Right hindlimb (tissue), 1 donor: ENCODE results near the gene OSBPL9.
"Not testable (repeated sequence)": the region's sequence is repeated elsewhere in the genome, so short reads cannot be mapped to it uniquely, and the experiment has no call there.

ENCODE experiments used
- DNase-seq: peaks from one replicate; pipeline ENCODE4 v3.0.0-alpha.2; 2018

OSBPL9 gene

DNA sequence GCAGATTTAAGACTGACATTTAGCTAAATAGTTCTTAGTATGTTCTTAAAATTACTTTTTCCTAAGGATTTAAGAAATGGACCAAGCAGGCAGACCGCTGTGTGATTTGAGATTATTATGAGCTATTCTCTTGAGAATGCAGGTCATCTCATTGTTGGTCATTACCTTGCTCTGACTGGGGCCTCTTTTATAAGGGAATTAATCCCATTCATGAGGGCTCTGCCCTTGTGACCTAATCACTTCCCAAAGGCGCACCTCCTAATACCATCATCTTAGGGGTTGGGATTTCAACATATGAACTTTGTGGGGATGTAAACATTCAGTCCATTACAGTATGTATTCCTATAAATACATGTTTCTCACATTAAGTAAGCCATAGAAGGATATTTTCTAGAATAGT lies 24.2 kb downstream of the OSBPL9 start:
- no peak for DNase-seq

DNA sequence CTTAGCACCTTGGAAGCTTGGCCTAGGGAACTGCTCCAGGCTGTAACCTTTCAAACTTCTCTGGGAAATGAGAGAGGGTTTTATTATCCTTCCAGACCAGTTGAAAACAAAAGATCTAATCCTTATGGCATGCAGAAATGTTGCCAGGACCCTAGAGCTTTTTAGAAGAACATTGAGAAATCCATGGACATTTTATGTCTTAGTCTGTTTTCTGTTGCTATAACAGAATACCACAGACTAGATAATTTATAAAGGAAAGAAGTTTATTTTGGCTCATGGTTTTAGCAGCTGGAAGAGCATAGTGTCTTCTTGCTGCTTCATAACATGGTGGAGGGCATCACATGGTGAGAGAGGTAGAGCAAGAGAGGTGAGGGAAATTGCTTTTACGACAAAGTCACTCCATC lies 25.8 kb downstream of the OSBPL9 start:
- DNase-seq = no peak

DNA sequence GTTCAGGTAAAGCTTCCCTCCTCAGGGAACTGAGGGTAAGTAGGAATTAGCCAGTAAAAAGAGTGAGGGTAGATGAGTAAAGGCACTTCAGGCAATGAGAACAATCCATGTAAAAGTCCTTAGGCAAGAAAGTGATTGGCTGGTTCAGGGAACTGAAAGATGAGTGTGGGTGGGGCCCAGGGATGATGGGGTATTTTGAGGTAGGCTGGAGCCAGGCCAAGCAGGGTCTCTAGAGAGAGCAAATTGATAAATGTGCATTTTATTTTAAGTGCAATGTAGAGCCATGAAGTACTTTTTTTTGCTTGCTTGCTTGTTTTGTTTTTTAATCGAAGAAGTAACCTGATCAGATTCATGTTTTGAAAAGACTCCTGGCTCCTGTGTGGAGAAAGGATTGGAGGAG lies 26.5 kb downstream of the OSBPL9 start:
- no peak for DNase-seq

DNA sequence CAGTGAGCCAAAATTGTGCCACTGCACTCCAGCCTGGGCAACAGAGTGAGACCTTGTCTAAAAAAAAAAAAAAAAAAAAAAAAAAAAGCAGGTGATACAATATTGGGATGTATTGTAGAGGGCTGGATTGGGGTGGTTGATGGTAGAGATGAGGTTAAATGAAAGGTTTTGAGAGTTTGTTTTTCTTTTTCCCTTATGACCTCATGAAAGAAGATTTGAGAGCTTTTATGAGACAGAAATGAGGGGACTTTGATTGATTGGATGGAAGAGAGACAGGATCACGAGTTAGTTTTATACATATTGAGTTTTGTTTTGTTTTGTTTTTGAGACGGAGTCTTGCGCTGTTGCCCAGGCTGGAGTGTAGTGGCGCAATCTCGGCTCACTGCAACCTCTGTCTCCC lies 27.1 kb downstream of the OSBPL9 start:
- no peak for DNase-seq

DNA sequence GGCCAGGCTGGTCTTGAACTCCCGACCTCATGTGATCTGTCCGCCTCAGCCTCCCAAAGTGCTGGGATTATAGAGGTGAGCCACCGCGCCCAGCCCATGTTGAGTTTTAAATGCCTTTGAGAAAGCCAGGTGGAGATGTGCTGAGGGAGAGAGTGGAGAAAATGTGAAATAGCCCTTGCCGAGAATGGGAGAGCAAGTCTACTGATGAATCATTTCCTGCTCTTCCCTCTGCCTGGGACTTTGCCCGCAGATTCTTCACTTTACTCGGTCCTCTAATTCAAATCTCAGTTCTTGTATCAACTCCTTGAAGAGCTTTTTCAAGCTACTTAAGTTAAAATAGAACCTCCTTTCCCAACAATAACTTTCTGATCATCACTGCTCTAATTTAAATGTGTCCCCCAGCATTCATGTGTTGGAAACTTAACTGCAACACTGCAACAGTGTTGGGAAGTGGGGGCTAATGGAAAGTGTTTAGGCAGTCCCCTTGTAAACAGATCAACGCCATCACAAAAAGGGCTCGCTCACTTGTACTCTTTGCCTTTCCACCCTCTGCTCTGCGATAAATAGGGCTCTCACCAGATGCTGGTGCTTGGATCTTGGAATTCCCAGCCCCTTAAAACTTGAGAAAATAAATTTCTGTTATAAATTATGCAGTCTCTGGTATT lies 27.8 kb downstream of the OSBPL9 start:
- no peak for DNase-seq

DNA sequence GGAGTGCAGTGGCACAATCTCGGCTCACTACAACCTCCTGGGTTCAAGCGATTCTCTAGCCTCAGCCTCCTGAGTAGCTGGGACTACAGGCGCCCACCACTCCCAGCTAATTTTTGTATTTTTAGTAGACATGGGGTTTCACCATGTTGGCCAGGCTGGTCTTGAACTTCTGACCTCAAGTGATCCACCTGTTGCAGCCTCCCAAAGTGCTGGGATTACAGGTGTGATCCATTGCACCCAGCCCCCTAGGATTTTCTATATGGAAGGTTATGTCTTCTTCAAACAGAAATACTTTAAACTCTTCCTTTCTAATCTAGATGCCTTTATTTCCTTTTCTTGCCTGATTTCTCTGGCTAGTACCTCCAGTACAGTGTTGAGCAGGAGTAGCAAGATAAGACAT lies 29.7 kb downstream of the OSBPL9 start:
- not testable (repeated sequence) for DNase-seq

DNA sequence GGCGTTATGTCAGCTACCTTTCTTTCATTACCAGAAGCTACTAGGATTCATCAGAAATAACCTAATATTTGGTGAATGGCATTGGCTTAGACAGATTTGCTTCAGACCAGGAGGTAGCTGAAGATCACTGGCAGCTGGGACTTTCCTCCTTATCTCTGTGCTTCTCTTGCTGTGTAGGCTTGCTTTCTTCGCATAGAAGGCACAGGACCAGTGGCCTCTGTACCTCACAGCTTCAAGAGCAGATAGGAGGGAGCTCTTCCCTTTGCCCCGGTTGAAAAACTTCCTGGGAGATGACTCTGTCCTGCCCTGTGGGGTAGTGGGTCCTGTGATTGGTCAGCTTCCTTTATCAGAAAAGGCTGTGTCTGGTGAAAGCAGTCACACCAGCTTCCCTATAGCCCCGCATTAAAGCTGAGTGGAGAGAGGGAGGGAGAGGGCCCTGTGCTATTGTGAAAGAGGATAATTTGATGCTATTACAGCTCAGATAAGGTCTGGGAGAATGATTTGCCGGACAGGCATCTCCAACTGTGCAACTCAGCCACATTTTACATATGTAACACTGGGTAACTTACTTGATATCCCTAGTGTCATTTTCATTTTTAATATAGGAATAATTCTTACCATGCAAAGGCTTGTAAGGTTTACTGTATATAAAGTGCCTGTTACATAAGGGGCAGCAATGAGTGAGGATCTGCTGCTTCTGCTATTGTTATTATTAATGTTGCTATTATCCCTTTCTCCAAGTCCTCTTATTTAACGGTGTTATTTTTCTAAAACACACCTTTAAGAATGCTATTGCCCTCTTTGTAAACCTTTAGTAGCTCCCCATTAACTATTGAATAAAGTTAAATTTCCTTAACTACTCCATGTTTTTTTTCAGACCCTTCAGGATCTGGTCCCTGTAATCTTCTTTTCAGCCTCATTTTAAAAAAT lies 31.6 kb downstream of the OSBPL9 start:
- no peak for DNase-seq

DNA sequence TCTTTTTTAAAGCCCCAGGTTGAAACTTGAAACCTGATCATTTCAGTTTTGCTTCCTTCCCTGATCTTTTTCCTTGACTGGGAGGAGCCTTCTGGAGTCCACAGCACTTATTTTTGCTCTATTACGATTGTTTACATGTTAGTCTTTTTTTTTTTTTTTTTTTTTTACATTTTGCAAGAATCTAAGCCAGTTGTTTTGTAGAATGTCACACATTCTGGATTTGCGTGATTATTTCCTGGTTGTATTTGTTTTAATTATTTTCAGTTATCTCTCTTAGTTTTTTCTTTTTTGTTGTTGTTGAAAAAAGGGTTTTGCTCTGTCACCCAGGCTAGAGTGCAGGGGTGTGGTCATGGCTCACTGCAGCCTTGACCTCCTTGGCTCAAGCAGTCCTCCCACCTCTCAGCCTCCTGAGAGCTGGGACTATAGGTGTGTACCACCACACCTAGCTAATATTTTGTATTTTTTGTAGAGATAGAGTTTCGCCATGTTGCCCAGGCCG lies 32.8 kb downstream of the OSBPL9 start:
- DNase-seq = no peak

DNA sequence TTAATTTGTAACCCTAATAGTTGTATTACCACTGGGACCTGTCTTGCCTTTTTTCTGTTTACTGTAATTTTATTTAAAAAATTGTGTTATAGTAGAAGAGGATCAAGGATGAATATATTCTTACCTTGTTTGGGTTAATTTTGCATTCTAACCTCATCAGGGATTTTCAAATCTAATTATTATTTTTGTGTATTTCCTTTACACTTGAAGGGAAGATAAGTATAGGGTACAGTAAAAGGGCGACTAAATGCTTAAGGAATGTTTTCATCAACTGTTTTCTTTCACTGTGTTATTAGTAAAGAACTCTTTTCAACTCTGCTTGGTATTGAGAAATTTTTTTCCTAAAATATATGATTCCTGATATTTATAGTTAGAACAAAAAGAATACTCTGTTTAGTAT lies 33.3 kb downstream of the OSBPL9 start:
- no peak for DNase-seq

DNA sequence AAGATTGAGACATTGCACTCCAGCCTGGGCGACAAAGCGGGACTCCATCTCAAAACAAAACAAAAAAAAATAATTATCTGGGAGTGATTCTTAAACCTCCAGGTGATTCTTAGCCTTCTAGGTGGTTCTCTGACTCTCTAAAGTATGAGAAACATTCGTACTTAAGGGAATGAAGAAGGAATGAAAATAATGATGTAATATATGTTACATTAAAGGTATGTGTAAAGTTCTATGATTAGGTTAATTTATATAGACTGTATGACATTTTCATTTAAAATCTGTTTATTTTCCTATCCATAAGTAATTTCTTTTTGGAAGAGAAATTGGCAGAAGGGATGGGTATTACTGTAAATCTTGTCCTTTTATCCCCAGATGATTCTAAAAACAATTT lies 34.7 kb downstream of the OSBPL9 start:
- DNase-seq = no peak

DNA sequence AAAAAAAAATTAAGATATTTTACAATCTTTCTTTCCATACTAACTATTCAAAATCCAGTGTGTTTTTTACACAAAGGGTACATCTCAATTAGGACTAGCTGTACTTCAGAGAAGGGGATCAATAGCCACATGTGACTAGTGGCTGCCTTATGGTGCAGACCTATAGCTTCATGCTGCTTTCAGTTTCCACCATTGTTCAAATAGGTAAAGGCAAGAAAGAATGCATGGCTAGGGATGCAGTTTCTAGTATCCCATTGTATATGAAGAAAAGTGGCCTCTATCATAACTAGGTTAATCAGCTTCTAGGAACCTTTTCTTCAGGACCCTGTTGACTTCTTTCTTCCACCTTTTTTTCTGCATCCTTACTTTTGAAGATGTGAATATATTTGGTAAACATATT lies 35.7 kb downstream of the OSBPL9 start:
- DNase-seq = no peak

DNA sequence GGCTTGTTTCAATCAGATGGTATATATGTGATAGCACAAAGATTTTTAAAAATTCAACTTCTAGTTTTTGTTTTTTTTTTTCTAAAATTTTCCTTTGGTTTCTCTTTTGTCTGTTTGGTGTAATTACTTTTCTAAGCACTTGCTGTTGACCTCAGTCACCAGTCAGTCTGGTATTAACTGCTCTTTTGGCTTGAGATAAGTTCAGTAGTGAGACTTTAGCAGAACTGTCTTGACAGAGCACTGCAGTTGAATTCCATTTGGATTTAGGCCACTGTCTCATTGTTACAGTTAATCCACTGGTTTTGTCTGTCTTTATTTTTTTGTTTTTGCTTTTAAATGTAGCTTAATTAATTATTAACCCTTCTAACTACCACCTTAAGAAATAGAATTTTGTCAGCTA lies 36.2 kb downstream of the OSBPL9 start:
- no peak for DNase-seq

DNA sequence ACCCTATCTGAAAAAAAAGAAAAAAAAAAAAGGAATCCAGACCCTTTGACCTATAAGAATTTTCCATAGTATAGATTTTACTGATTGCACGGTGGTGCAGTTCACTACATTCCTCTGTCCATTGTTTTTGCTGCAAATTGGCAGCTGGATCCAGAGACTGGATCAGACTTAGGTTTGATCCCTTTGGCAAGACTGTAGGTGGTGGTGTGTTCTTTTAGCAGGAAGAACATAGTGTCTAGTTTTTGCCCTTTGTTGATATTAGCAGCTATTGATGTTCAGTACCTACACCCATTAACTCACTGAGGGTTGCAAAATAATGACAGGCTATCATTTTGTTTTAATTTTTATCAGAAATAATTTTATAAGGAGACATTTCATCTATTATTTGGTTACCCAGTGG lies 37.1 kb downstream of the OSBPL9 start:
- no peak for DNase-seq

DNA sequence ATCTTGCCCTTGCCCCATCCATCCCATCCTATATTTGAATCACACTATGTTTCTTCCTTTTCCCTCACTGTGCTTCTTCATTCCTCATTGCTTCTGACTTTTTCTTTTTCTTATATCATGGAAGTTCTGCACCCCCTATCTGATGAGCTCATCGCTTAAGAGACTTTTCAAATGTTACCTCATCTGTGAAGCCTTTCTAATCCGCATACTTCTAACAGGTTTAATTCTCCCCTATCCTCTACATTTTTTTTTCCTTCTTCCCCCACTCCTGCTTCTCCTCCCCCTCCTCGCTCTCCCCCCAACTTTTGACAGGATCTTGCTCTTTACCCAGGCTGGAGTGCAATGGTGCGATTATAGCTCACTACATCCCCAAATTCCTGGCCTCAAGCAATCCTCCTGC lies 39.5 kb downstream of the OSBPL9 start:
- DNase-seq = no peak

DNA sequence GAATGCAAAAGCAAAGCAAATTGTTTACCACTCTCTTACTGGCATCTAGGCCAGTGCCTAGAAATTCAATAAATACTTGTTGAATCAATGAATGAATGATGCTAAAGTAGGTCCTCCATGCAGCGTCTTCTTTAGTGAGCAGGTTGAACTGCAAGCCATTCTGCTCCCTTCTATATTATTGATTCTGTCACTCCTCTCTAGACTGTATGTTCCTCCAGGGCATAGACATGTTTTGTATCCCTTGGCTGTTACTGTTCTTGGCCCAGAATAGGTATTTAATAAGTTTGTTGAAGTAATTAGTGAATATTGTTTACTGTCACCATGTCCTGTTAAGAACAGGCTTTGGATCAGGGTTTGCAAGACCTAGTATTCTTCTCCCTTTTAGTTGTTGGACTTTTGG lies 43.7 kb downstream of the OSBPL9 start:
- DNase-seq = no peak

DNA sequence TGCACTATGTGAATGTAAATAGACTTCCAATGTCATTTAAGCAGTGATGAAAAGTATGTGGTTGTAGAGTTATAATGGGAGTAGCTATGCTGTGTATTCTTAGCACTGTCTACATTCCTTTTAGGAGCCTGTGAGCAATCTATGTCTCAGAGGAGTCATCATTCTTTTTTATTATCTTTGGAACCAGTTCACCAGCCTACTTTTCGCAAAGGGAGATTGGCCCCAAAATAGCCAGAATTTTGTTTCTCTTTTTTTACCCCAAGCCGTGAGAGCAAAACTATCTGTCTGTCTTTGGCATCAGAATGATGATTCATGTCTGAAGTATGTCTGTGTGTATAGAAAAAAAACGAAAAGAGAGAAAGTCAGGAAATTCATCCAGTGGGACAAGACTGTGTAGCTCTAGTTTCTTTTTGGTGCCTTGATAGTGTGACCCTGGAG lies 44.2 kb downstream of the OSBPL9 start:
- no peak for DNase-seq

DNA sequence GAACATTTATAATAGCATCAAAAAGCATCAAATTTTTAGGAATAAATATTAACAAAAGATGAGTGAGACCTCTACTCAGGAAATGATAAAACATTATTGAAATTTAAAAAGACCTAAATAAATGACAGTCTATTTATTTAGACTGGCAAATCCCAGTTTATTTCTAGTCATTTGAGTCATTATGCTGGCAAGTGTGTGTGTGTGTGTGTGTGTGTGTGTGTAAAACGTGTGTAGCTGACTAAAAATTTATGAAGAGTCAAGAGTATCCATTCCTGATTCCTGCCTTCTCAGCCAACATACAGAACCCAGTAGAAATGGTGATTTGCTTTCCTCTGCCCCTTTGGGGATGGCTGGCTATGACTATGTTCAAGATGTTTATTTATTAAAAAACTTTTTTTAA lies 46.2 kb downstream of the OSBPL9 start:
- DNase-seq = no peak

DNA sequence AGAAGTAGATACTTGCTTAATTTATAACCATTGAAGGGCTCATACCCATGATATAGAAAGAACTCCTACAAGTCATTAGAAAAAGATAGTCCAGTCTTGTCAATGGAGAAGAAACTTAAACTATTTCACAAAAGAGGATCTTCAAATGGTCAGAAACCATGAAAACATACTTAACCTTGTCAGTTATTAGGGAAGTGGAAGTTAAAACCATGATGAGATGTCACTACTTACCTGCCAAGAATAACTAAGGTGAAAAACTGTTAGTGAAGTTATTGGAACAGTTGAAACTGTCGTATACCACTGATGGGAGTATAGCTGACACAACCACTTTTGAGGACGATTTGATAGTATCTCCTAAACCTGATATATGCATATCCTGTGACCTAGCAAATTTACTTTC lies 46.8 kb downstream of the OSBPL9 start:
- no peak for DNase-seq

DNA sequence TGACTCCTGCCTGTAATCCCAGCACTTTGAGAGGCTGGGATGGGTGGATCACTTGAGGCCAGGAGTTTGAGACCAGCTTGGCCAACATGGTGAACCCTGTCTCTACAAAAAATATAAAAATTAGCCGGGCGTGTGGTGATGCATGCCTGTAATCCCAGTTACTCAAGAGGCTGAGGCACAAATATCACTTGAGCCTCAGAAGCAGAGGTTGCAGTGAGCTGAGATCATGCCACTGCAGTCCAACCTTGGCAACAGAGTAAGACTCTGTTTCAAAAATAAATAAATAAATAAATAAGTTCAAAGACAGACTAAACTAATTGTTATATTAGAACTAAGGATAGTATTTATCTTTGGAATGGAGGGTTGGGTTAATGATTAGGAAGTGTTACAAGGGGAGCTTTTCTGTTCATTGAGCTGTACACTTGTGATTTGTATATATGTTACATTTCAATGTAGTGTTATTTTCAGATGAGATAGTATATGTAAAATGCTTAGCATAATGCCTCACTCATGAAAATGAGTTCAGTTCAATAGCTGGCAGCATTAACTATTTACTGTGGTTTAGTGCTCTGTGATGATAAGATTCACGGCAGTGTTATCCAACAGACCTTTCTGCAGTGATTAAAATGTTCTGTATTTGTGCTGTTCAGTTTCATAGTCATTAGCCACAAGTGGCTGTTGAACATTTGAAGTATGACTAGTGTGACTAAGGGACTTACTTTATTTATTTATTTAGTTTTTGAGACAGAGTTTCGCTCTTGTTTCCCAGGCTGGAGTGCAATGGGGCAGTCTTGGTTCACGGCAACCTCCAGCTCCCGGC lies 47.7 kb downstream of the OSBPL9 start:
- DNase-seq = no peak

DNA sequence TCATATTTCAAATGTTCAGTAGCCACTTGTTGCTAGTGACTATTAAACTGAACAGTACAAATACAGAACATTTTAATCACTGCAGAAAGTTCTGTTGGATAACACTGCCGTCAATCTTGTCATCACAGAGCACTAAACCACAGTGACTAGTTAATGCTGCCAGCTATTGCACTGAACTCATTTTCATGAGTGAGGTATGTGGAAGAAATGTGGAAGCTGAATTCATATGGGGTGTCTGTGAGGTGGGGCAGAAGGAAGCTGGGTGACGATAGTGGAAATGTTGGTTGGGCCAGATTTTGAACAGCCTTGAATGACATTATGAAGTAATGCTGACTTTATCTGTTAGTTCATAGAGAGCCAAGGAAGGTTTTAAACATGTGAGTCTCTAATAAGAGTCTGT lies 49.6 kb downstream of the OSBPL9 start:
- DNase-seq = no peak

DNA sequence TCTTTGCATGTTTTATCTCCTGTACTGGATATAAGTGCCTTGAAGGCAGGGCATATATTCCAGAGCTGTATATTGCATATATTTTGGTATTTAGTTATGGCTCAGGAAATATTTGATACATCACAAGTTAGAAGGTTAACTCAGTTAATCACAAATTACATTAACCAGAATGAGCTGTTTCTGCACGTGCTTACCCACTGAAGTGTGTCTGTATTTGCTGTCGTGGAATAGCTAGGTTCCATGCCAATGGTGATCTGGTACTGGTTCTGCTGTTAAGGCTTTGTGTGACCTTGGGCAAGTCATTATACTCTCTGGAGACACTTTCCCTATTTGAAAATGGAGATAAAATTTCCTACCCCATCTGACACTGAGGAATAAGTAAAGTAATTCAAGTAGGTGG lies 50.7 kb downstream of the OSBPL9 start:
- DNase-seq = no peak

DNA sequence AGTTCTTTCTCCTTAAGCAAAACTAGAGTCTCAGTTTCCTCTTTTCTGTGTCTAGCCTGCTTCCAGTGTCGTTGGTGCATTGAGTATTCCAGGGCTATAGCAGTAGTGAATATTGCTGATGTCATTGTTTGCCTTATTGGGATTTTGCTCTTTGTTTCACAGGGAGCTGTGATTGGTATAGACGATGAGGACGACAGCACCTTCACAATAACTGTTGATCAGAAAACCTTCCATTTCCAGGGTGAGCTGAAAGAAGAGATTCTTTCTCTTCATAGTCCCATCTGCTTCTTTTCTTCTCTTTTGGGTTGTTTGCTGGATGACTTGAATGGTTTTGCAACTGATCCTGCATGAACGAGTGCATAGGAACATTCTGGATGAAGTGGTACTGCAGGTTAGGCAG lies 52.4 kb downstream of the OSBPL9 start:
- no peak for DNase-seq

DNA sequence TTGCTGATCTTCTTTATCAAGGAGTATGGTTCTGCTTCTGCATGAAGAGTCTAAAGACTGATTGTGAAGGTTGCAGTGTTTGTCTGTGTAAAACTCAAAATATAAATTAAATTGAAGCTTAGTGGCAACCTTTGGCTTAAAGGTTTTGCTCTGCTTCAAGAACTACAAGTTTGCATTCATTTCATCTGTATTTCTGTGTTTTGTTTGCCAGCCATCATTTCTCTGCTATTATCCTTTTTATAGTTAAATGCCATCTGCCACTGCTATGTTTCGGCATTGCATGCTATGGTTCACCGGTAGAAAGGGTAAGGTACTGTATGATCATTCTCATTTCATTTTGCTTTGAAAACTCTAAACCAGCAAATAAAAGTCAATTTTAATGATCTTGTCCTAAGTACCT lies 52.9 kb downstream of the OSBPL9 start:
- DNase-seq = no peak
